ENCODE data around the gene APEH.
A peak's percentile ranks its signal among the peaks of the same experiment; 100 is the strongest.

Gene APEH

GRCh38 chr3:49717211-49717958 lies 43.2 kb downstream of the APEH start:
- Mint-ChIP-seq H3K9me3 (no peaks in the 10 kb centered on the region), H3K4me3 (no peak overlapping the region), H3K27ac (no peak overlapping the region)

DNA sequence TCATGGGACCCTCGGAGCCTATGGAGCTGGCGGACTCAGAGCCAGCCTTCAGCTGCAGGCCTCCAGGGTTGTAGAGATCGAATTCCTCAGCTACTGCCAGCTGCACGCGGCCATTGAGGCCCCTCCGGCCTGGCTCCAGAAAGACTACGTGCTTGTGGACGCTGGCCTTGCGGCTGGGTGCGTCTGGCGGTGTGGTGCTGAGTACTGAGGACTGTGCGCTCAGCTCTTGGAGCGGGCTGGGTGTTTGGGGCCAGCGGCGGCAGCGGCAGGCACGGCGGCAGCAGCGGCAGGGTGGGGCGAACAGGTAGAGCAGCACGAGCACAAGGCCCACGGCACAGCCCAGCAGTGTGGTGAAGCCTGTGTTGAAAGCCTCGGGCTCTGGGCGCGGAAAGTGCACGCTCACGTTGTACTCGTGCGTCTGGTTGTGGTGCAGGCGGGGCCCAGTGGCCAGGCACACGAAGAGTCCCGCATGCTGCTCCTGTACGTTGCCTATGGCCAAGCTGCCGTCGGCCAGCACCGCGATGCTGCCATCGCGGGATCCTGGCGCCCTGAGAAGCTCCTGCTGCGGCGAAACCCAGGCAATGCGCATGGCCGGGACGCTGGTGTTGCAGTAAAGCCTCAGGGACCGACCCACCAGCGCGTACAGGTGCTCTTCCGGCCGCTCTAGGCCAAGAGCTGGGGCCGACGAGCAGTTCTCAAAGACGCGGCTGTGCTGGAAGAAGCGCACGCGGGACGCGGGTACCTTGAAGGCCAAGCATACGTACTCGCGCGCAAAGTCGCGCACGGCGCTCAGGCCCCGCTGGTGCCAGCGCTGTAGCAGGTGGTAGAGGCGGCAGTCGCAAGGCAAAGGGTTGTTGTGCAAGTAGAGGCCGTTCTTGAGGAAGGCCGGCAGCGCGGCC lies 44.1 kb downstream of the APEH start:
- H3K4me3 Mint-ChIP-seq = peak overlapping the region; percentile 84
- no peaks in the 10 kb centered on the region for H3K9me3 Mint-ChIP-seq
- H3K4me1 Mint-ChIP-seq = peaks cover 45% of the 10 kb centered on the region
- H3K27me3 Mint-ChIP-seq = no peaks in the 10 kb centered on the region
- no peak for ATAC-seq
- peak overlapping the region; percentile 75 for H3K27ac Mint-ChIP-seq
- peaks cover 26% of the 10 kb centered on the region for H3K36me3 Mint-ChIP-seq

More at GRCh38 chr3:49717211-49717958, 43.2 kb downstream of the APEH start:
- ATAC-seq = no peak
- Mint-ChIP-seq H3K36me3 (peaks cover 26% of the 10 kb centered on the region), H3K27me3 (no peaks in the 10 kb centered on the region), H3K4me1 (peaks cover 37% of the 10 kb centered on the region)

DNA sequence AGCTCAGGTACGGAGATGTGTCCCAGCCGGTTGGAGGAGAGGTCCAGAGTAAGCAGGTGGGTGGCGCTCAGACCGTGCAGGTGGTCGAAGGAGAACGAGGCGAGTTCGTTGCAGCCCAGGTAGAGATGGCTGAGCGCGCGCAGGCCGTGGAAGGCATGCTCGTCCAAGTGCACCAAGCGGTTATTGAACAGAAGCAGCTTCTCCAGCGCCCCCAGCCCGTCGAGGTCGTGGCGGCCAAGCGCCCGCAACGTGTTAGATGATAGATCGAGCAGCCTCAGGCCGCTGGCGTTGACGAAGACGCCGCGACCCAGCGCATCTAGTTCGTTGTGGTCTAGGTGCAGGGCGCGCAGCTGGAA lies 44.7 kb downstream of the APEH start:
- Mint-ChIP-seq H3K4me3 (peak overlapping the region; percentile 84), H3K9me3 (no peaks in the 10 kb centered on the region), H3K27ac (peak overlapping the region; percentile 75), H3K27me3 (no peaks in the 10 kb centered on the region), H3K4me1 (peaks cover 47% of the 10 kb centered on the region), H3K36me3 (peaks cover 26% of the 10 kb centered on the region)
- no peak for ATAC-seq

- H3K27ac Mint-ChIP-seq = peak within 1 kb of the TSS; percentile 75
- peak; percentile 83 for ATAC-seq
- H3K4me1 Mint-ChIP-seq = peaks cover 53% of the 10 kb centered on the region
- H3K27me3 Mint-ChIP-seq = no peaks in the 10 kb centered on the region
- H3K4me3 Mint-ChIP-seq = peak within 1 kb of the TSS; percentile 84
- H3K36me3 Mint-ChIP-seq = peaks cover 21% of the 10 kb centered on the region
- no peaks in the 10 kb centered on the region for H3K9me3 Mint-ChIP-seq
These were observed 45.2 kb downstream of the APEH start, which contains the start of gene AMIGO3 for GRCh38 chr3:49719214-49719884. TSS of gene AMIGO3 (minus strand) at chr3:49719684. CDS start at chr3:49719465, 219 bp downstream.

- Mint-ChIP-seq H3K27me3 (no peaks in the 10 kb centered on the region), H3K36me3 (peaks cover 8% of the 10 kb centered on the region), H3K4me3 (no peak overlapping the region), H3K4me1 (peaks cover 67% of the 10 kb centered on the region), H3K9me3 (no peaks in the 10 kb centered on the region), H3K27ac (peak overlapping the region; percentile 75)
- no peak for ATAC-seq
These were observed 46.9 kb downstream of the APEH start for GRCh38 chr3:49720855-49721595.

DNA sequence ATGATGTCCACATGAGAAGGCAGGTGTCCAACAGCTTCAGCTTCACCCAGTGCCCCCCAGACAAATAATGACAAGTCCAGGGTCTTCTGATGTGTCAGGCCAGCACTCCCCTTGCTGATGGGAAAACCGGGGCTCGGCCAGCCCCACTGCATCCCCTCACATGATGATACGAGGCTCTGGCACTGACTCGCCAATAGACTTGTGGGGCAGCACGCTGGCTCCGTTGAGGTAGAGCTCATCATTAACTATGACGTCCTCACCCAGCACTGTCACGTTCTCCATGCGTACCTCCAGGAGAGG lies 47.4 kb downstream of the APEH start:
- ATAC-seq = no peak
- Mint-ChIP-seq H3K27me3 (no peaks in the 10 kb centered on the region), H3K4me3 (no peak overlapping the region), H3K27ac (peak overlapping the region; percentile 75), H3K9me3 (no peaks in the 10 kb centered on the region), H3K4me1 (peaks cover 72% of the 10 kb centered on the region), H3K36me3 (peaks cover 7% of the 10 kb centered on the region)

DNA sequence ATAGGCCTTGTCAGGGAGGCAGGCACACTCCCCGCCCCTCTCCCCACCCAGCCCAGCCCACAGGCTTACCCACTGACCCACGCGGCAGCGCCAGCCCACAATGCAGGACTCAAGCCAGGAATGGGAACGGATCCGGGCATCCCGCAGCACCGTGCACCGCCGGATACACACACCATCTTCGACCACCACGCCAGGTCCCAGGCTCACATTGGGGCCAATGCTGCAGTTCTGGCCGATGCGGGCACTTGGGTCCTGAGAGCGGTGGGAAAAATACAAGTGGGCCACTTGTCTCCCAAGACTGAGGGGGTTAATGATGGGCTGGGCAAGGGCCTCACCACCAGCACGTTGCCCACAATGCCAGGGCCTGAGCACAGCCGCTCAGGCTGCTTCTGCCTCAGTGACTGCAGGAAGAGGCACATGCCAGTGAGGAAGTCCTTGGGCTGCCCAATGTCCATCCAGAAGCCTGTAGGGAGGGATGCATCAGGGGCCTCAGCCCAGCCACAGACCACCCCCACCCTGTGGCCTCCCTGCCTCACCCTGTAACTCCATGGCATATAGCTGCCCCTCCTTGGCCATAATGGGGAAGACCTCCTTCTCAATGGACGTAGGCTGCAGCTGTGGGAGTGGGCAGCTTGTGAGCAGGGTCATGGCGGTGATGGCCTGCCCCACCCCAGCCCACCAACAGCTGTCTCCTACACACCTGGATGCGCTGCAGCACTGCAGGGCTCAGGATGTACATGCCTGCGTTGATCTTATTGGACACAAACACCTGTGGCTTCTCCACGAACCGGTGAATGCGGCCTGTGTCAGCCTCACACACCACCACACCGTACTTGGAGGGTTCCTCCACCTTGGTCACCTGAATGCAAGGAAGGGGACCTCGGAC lies 48.0 kb downstream of the APEH start:
- H3K9me3 Mint-ChIP-seq = no peaks in the 10 kb centered on the region
- peaks cover 9% of the 10 kb centered on the region for H3K36me3 Mint-ChIP-seq
- H3K4me1 Mint-ChIP-seq = peaks cover 78% of the 10 kb centered on the region
- ATAC-seq = no peak
- no peaks in the 10 kb centered on the region for H3K27me3 Mint-ChIP-seq
- peak overlapping the region; percentile 87 for H3K4me3 Mint-ChIP-seq
- H3K27ac Mint-ChIP-seq = peak overlapping the region; percentile 99

- no peak for ATAC-seq
- H3K36me3 Mint-ChIP-seq = peaks cover 17% of the 10 kb centered on the region
- no peaks in the 10 kb centered on the region for H3K27me3 Mint-ChIP-seq
- peak overlapping the region; percentile 87 for H3K4me3 Mint-ChIP-seq
- no peaks in the 10 kb centered on the region for H3K9me3 Mint-ChIP-seq
- H3K27ac Mint-ChIP-seq = peak overlapping the region; percentile 99
- peaks cover 86% of the 10 kb centered on the region for H3K4me1 Mint-ChIP-seq
These were observed 48.7 kb downstream of the APEH start for GRCh38 chr3:49722896-49723295.

DNA sequence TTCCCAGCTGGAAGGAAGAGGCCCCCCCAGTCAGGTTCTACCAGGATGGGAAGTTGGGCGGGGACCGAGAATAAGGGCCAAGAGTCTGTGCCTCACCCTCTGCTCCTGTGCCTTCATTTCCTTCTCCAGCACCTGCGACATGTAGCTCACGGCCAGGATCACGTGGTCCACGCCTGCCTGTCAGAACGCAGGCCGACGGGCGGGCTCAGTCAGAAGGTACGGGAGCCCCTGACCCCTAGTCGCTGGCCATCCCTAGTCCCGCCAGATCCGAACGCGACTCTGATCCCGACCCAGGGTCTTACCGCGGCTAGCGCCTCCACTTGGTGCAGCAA lies 49.1 kb downstream of the APEH start:
- peak overlapping the region; percentile 87 for H3K4me3 Mint-ChIP-seq
- H3K36me3 Mint-ChIP-seq = peaks cover 20% of the 10 kb centered on the region
- peak; percentile 5 for ATAC-seq
- H3K27me3 Mint-ChIP-seq = no peaks in the 10 kb centered on the region
- peaks cover 89% of the 10 kb centered on the region for H3K4me1 Mint-ChIP-seq
- peak overlapping the region; percentile 99 for H3K27ac Mint-ChIP-seq
- no peaks in the 10 kb centered on the region for H3K9me3 Mint-ChIP-seq

DNA sequence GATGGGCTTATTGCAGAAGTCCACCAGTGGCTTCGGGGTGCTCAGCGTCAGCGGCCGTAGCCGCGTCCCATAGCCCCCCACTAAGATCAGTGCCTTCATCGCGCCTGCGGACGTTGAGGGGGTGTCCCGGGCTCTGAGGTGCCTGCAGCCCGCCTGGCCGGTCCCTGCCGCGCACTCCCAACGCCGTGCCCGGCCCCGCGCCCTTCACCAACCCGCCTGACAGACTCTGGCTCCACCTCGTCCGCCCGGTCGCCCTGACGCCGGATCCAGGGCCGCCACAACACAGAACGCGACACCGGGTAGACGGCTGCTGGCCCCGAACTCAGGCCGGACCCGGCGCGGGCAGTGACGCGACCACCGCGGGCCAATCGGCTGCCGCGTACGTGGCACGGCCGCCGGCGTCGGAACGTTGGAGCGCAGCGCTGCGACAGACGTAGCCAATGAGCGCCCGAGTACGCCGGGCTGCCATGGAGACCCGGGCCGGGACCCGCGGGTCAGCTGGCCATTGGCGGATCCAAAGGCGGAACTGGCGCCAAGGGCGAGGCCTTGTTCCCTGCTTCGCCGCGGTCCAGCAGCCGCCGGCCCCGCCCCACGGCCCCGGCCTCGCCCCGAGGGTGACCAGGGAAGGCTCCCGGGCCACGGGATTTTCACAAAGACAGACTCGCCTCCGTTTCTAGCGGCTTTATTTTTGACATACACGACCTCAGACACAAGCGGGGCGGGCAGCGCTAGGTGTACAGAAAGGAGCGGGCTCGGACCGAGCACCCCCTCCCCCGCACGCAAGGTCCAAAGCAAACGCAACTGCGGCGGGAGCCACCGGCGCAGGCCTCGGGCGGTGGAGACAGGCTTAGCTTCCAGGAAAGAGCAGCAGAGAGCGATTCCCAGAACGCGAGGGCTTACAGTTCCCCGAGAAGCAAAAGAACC lies 49.7 kb downstream of the APEH start, which contains the start of gene GMPPB:
Gene GMPPB (minus strand): TSS at position 324 of the 924 bp plus-strand sequence. CDS start 225 bp downstream, at position 99.
- H3K36me3 Mint-ChIP-seq = peaks cover 26% of the 10 kb centered on the region
- no peaks in the 10 kb centered on the region for H3K9me3 Mint-ChIP-seq
- peak within 1 kb of the TSS; percentile 99 for H3K27ac Mint-ChIP-seq
- H3K4me1 Mint-ChIP-seq = peaks cover 87% of the 10 kb centered on the region
- ATAC-seq = peak; percentile 91
- no peaks in the 10 kb centered on the region for H3K27me3 Mint-ChIP-seq
- H3K4me3 Mint-ChIP-seq = peak within 1 kb of the TSS; percentile 87

DNA sequence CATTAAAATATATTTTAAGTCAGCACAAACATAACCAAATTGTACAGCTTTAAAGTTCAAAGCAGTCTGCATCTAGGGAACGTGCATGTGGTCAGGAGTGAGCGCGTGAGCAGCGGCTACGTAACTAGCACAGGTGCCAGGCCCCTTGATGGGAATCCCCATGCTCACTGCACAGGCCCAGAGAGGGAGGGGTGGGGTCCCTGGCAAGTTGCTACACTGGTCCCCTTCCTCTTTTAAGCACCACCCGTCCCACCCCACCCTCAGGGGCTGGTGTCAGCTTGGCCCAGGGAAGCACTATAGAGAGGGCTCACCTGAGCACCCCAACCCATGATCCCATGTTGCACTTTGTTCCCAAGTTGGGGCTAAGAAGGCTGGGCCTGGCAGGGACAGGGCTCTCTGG lies 50.4 kb downstream of the APEH start:
- no peaks in the 10 kb centered on the region for H3K27me3 Mint-ChIP-seq
- H3K4me3 Mint-ChIP-seq = peak overlapping the region; percentile 87
- peak; percentile 22 for ATAC-seq
- H3K4me1 Mint-ChIP-seq = peaks cover 80% of the 10 kb centered on the region
- H3K36me3 Mint-ChIP-seq = peaks cover 30% of the 10 kb centered on the region
- H3K9me3 Mint-ChIP-seq = no peaks in the 10 kb centered on the region
- H3K27ac Mint-ChIP-seq = peak overlapping the region; percentile 99

- no peak for ATAC-seq
- Mint-ChIP-seq H3K4me1 (peaks cover 65% of the 10 kb centered on the region), H3K9me3 (no peaks in the 10 kb centered on the region), H3K4me3 (no peak overlapping the region), H3K27ac (peak overlapping the region; percentile 99), H3K27me3 (no peaks in the 10 kb centered on the region), H3K36me3 (peaks cover 33% of the 10 kb centered on the region)
These were observed 51.9 kb downstream of the APEH start for GRCh38 chr3:49725906-49726681.

All from stimulated activated memory B cell treated with anti-CD40 and anti-IgM and Interleukin-4, amounts not matched to agents 10 μg/mL and 1 μg/mL and 100 μg/mL, for 72 hours (primary cell).